Ovary (tissue), 9 donors: ENCODE data around the gene MLXIPL. TPM values are rescaled to one million over a fixed set of nuclear protein-coding genes. Genes with fewer than 3 reads are reported as not detected.
"Not testable (repeated sequence)": the region's sequence is repeated elsewhere in the genome, so short reads cannot be mapped to it uniquely, and the experiment has no call there.

Experiments
- DNase-seq, 5 donors: peaks; one replicate each; pipeline ENCODE4 v3.0.0-alpha.2; 2019 to 2020
- H3K27ac ChIP-seq, 2 donors: fragments of 200-600 bp; one replicate each; pipeline versions ENCODE4 v1.5.1 to v1.8.0; 2019 to 2022
- H3K27me3 ChIP-seq: fragments of 200-600 bp; one replicate; pipeline ENCODE4 v1.8.0; 2022
- H3K36me3 ChIP-seq: fragments of 200-600 bp; sonication (generic); one replicate; pipeline ENCODE4 v1.5.1; 2019
- H3K4me1 ChIP-seq: one replicate; pipeline ENCODE4 v1.8.1; 2013; ENCODE audit warnings: mild to moderate bottlenecking, moderate library complexity; ENCODE audit not compliant: insufficient read depth
- H3K4me3 ChIP-seq: fragments of 200-600 bp; sonication (generic); one replicate; pipeline ENCODE4 v1.5.1; 2017
- H3K9me3 ChIP-seq, 2 donors: fragments of 200-600 bp in 1 of 2; sonication (generic) in 1 of 2; one replicate each; pipeline versions ENCODE4 v1.5.1 to v1.8.1; 2013 to 2019; ENCODE audit warnings: mild to moderate bottlenecking in 1 of 2, moderate library complexity in 1 of 2
- CTCF ChIP-seq, 3 donors: fragments of 450-650 bp in 2 of 3; fragments of 200-600 bp in 1 of 3; IDR thresholded peaks; one replicate each; pipeline versions ENCODE4 v1.5.1 to v1.8.0; 2016 to 2022; ENCODE audit warnings: antibody characterized with exemption in 3 of 3, mild to moderate bottlenecking in 1 of 3
- EP300 ChIP-seq: sonication (generic); formaldehyde crosslinking; IDR thresholded peaks from one replicate; pipeline ENCODE4 v1.6.1; 2017; ENCODE audit warnings: antibody characterized with exemption
- POLR2A ChIP-seq: fragments of 450-650 bp; IDR thresholded peaks from one replicate; pipeline ENCODE4 v1.6.1; 2017; ENCODE audit warnings: antibody characterized with exemption, mild to moderate bottlenecking, moderate library complexity
- WGBS, 3 donors: extraction: QIAGEN DNeasy Blood & Tissue Kit in 1 of 3; methylation state at CpG; one replicate each; pipeline versions ENCODE4 v1.1.5 to v1.1.7; 2013 to 2017; 5-methylcytosine and 5-hydroxymethylcytosine counted together
- intact Hi-C, 4 donors: fragments of 100-400 bp; cut with DNase I; formaldehyde crosslinking; loops; one replicate each; pipeline versions ENCODE4 v1.11.0 to v1.15.1; 2022 to 2023
- polyA plus RNA-seq, 2 donors: library from polyadenylated mRNA; stranded (reverse); fragments of 200-250 nt in 1 of 2; fragments of 350-450 nt in 1 of 2; fragmentation: Illumina TruSeq in 1 of 2; extraction: RNeasy Lipid Tissue Mini Kit (QIAGEN cat#74804) in 1 of 2; gene quantifications; one replicate each; pipeline ENCODE4 v1.2.3, GENCODE V29; 2013 to 2014
- total RNA-seq, 7 donors: library from RNA; depleted of rRNA in 2 of 7; stranded (reverse); fragments of >200 nt in 2 of 7; fragmentation: NEBNext Ultra II Directional in 3 of 7; extraction: Animal tissue kit (Norgen Biotek cat#: 25700) in 3 of 7; gene quantifications; one replicate each; pipeline versions ENCODE4 v1.1.0 to v1.2.4, GENCODE V29; 2016 to 2023
- donor health status: DM: no; HTN: no; CAD: no; lungs with moderate emphysema.
- donor health status: DM: no; HTN: no; CAD: no.
- donor health status: Bipolar disorder and iron deficiency.
- donor health status: DM: yes; HTN: yes; CAD: no.
- donor health status: DM: no; HTN: no; CAD: no.
- donor health status: DM: yes; HTN: yes; CAD: no.

Gene MLXIPL
- total and polyA plus RNA-seq, 9 donors, result 0.27 to 49.6 (median 4.5) TPM

- TF ChIP-seq CTCF (IDR thresholded peaks at IDR 0.05) (no peak), EP300 (no peak), POLR2A (no peak)
- H3K36me3 ChIP-seq, result no peaks in the 10 kb centered on the region
- DNase-seq, result no peak
- no peaks in the 10 kb centered on the region for H3K9me3 ChIP-seq
- no peak overlapping the region for H3K4me3 ChIP-seq
- 58 to 66% (median 61%) methylated on average over 6 of the region's 6 CpGs for WGBS, 3 donors
- peaks cover 6% of the 10 kb centered on the region for H3K4me1 ChIP-seq
- intact Hi-C loops, result no loop called here
- H3K27me3 ChIP-seq, result no peaks in the 10 kb centered on the region
- no peak overlapping the region for H3K27ac ChIP-seq
Measured at GRCh38 chr7:73555411-73555982, 68.8 kb downstream of the MLXIPL start.

- intact Hi-C loops, result not testable (repeated sequence)
Measured at GRCh38 chr7:73550093-73550492, 74.2 kb downstream of the MLXIPL start.

GRCh38 chr7:73549176-73549575, 75.1 kb downstream of the MLXIPL start:
- no peak for TF ChIP-seq CTCF (IDR thresholded peaks at IDR 0.05)
- TF ChIP-seq POLR2A, result no peak
- TF ChIP-seq EP300, result no peak
- H3K27me3 ChIP-seq, result no peaks in the 10 kb centered on the region
- DNase-seq, result no peak
- no peaks in the 10 kb centered on the region for H3K36me3 ChIP-seq
- intact Hi-C loops, result no loop called here
- WGBS, 3 donors, result 32 to 57% (median 44%) methylated on average over 4 of the region's 4 CpGs
- H3K4me3 ChIP-seq, result no peak overlapping the region
- H3K9me3 ChIP-seq, result no peaks in the 10 kb centered on the region
- peaks cover 2% of the 10 kb centered on the region for H3K4me1 ChIP-seq
- no peak overlapping the region for H3K27ac ChIP-seq

More at GRCh38 chr7:73550093-73550492, 74.2 kb downstream of the MLXIPL start:
- H3K4me1 ChIP-seq, H3K4me3 ChIP-seq, H3K27me3 ChIP-seq, H3K36me3 ChIP-seq, DNase-seq, H3K9me3 ChIP-seq, H3K27ac ChIP-seq: not testable (repeated sequence)
- WGBS, 3 donors, result 75 to 77% (median 77%) methylated on average over 5 of the region's 5 CpGs

GRCh38 chr7:73547841-73548240, 76.5 kb downstream of the MLXIPL start:
- H3K9me3 ChIP-seq, result no peaks in the 10 kb centered on the region
- no peak overlapping the region for H3K27ac ChIP-seq
- no peak overlapping the region for H3K4me3 ChIP-seq
- no peak for TF ChIP-seq EP300
- no peak for TF ChIP-seq POLR2A
- TF ChIP-seq CTCF (IDR thresholded peaks at IDR 0.05), result no peak
- intact Hi-C loops, result no loop called here
- peaks cover 2% of the 10 kb centered on the region for H3K4me1 ChIP-seq
- H3K36me3 ChIP-seq, result no peaks in the 10 kb centered on the region
- no peak for DNase-seq
- no peaks in the 10 kb centered on the region for H3K27me3 ChIP-seq
- 95 to 97% (median 96%) methylated on average over 9 of the region's 9 CpGs for WGBS, 3 donors

GRCh38 chr7:73544678-73545077, 79.6 kb downstream of the MLXIPL start:
- peaks cover 2% of the 10 kb centered on the region for H3K4me1 ChIP-seq
- no peak for DNase-seq
- no peaks in the 10 kb centered on the region for H3K27me3 ChIP-seq
- intact Hi-C loops, result no loop called here
- 96 to 99% (median 98%) methylated on average over 2 of the region's 2 CpGs for WGBS, 3 donors
- TF ChIP-seq CTCF (IDR thresholded peaks at IDR 0.05) (no peak), POLR2A (no peak), EP300 (no peak)
- no peak overlapping the region for H3K4me3 ChIP-seq
- peaks cover under 1% of the 10 kb centered on the region for H3K36me3 ChIP-seq
- no peak overlapping the region for H3K27ac ChIP-seq
- H3K9me3 ChIP-seq, result no peaks in the 10 kb centered on the region

Other genes starting within 250 kb of the MLXIPL start
- gene FZD9, start 190.7 kb downstream of the MLXIPL start, total RNA-seq, result under 1 TPM; 0.12 to 0.57 (median 0.18) TPM
- under 1 TPM in 1 of 2 donors, not detected in 1; 0.19 TPM for gene FZD9, start 190.7 kb downstream of the MLXIPL start, polyA plus RNA-seq
- 10 to 100 TPM; 37.6 to 89.7 (median 63.3) TPM for gene BAZ1B, start 102.2 kb downstream of the MLXIPL start, total RNA-seq
- gene BAZ1B, start 102.2 kb downstream of the MLXIPL start, polyA plus RNA-seq, result 10 to 100 TPM; 33.4 to 54.6 TPM
- 10 to 100 TPM; 29.5 to 52.4 (median 34.0) TPM for gene BCL7B, start 66.8 kb downstream of the MLXIPL start, total RNA-seq
- gene BCL7B, start 66.8 kb downstream of the MLXIPL start, polyA plus RNA-seq, result 10 to 100 TPM; 31.8 to 44.8 TPM
- 10 to 100 TPM; 32.7 to 47.3 (median 42.5) TPM for gene TBL2, start 45.9 kb downstream of the MLXIPL start, total RNA-seq
- 10 to 100 TPM; 26.6 to 28.9 TPM for gene TBL2, start 45.9 kb downstream of the MLXIPL start, polyA plus RNA-seq
- gene VPS37D, start 43.3 kb upstream of the MLXIPL start, total RNA-seq, result 1 to 10 TPM; 4.7 to 8.8 (median 6.3) TPM
- gene VPS37D, start 43.3 kb upstream of the MLXIPL start, polyA plus RNA-seq, result 1 to 10 TPM in 1 of 2 donors, under 1 TPM in 1; 0.28 to 6.1 TPM
- 10 to 100 TPM in 5 of 7 donors, 1 to 10 TPM in 2; 7.1 to 16.1 (median 13.0) TPM for gene DNAJC30, start 58.9 kb upstream of the MLXIPL start, total RNA-seq
- gene DNAJC30, start 58.9 kb upstream of the MLXIPL start, polyA plus RNA-seq, result 1 to 10 TPM; 7.5 to 8.8 TPM
- 10 to 100 TPM; 19.8 to 62.9 (median 53.3) TPM for gene BUD23, start 59.1 kb upstream of the MLXIPL start, total RNA-seq
- gene BUD23, start 59.1 kb upstream of the MLXIPL start, polyA plus RNA-seq, result 10 to 100 TPM; 49.0 to 52.3 TPM
- 10 to 100 TPM in 1 of 7 donors, 1 to 10 TPM in 6; 4.5 to 11.3 (median 6.4) TPM for gene STX1A, start 95.1 kb upstream of the MLXIPL start, total RNA-seq
- gene STX1A, start 95.1 kb upstream of the MLXIPL start, polyA plus RNA-seq, result 1 to 10 TPM; 1.6 to 5.1 TPM
- gene ABHD11, start 114.3 kb upstream of the MLXIPL start, total RNA-seq, result 10 to 100 TPM in 4 of 7 donors, 1 to 10 TPM in 3; 8.0 to 34.6 (median 11.4) TPM
- gene ABHD11, start 114.3 kb upstream of the MLXIPL start, polyA plus RNA-seq, result 10 to 100 TPM; 10.7 to 11.9 TPM
- gene CLDN3, start 145.7 kb upstream of the MLXIPL start, total RNA-seq, result 100 to 1,000 TPM in 1 of 7 donors, 10 to 100 TPM in 1, 1 to 10 TPM in 3, not detected in 2; 3.3 to 253 (median 8.2) TPM
- gene CLDN3, start 145.7 kb upstream of the MLXIPL start, polyA plus RNA-seq, result under 1 TPM in 1 of 2 donors, not detected in 1; 0.30 TPM
- 100 to 1,000 TPM in 1 of 7 donors, 10 to 100 TPM in 1, 1 to 10 TPM in 3, under 1 TPM in 1, not detected in 1; 0.40 to 240 (median 9.1) TPM for gene CLDN4, start 206.5 kb upstream of the MLXIPL start, total RNA-seq
- gene CLDN4, start 206.5 kb upstream of the MLXIPL start, polyA plus RNA-seq, result under 1 TPM; 0.27 to 0.35 TPM
- gene METTL27, start 218.0 kb upstream of the MLXIPL start, total RNA-seq, result 10 to 100 TPM in 1 of 7 donors, 1 to 10 TPM in 6; 1.8 to 25.6 (median 4.3) TPM
- gene METTL27, start 218.0 kb upstream of the MLXIPL start, polyA plus RNA-seq, result 1 to 10 TPM in 1 of 2 donors, not detected in 1; 3.0 TPM
- under 1 TPM in 1 of 7 donors, not detected in 6; 0.34 TPM for gene TMEM270, start 236.6 kb upstream of the MLXIPL start, total RNA-seq
- not detected for gene TMEM270, start 236.6 kb upstream of the MLXIPL start, polyA plus RNA-seq